ENCODE data around the gene TPM1. TPM values are rescaled to one million over a fixed set of nuclear protein-coding genes. Genes with fewer than 3 reads are reported as not detected.

Gene TPM1
- total and polyA plus RNA-seq, 4 donors: 118 to 469 (median 192) TPM

- Histone ChIP-seq H3K27ac (ENCODE audit: low read depth in 1 of 2, low read length in 1 of 2) (peak overlapping the region in 1 of 2 donors; percentile 91), H3K9me3 (ENCODE audit: control insufficient read depth in 4 of 4, insufficient read depth in 3 of 4, low read length in 3 of 4) (no peaks in the 10 kb centered on the region), H3K4me1 (ENCODE audit: control insufficient read depth in 5 of 5, insufficient read depth in 5 of 5, low read length in 5 of 5) (peaks cover 0 to 50% (median 14%) of the 10 kb centered on the region in 5 donors), H3K9ac (ENCODE audit: insufficient read depth in 1 of 2, low read length in 2 of 2) (no peak overlapping the region), H3K4me3 (peak overlapping the region; percentile 47), H3K27me3 (ENCODE audit: control insufficient read depth in 3 of 3, insufficient read depth in 3 of 3, low read length in 2 of 3) (no peaks in the 10 kb centered on the region), H3K36me3 (ENCODE audit: control insufficient read depth in 4 of 4, insufficient read depth in 4 of 4, low read length in 4 of 4) (peaks cover 0 to 9% (median 6%) of the 10 kb centered on the region in 4 donors)
- WGBS, 2 donors: 38 to 53% methylated on average over 6 of the region's 6 CpGs
- peak in 1 of 3 donors; percentile 21 for DNase-seq
- ATAC-seq (ENCODE audit: insufficient read depth, low FRiP score): no peak
- TF ChIP-seq CTCF (IDR thresholded peaks at IDR 0.05; ENCODE audit: control extremely low read depth, extremely low read depth): no peak
These were observed 2.3 kb downstream of the TPM1 start for GRCh38 chr15:63044645-63045464.

- Histone ChIP-seq H3K4me1 (ENCODE audit: control insufficient read depth in 5 of 5, insufficient read depth in 5 of 5, low read length in 5 of 5) (peaks cover 0 to 56% (median 17%) of the 10 kb centered on the region in 5 donors), H3K4me3 (no peak overlapping the region), H3K36me3 (ENCODE audit: control insufficient read depth in 4 of 4, insufficient read depth in 4 of 4, low read length in 4 of 4) (peaks cover 0 to 15% (median 6%) of the 10 kb centered on the region in 4 donors), H3K27me3 (ENCODE audit: control insufficient read depth in 3 of 3, insufficient read depth in 3 of 3, low read length in 2 of 3) (no peaks in the 10 kb centered on the region), H3K9ac (ENCODE audit: insufficient read depth in 1 of 2, low read length in 2 of 2) (no peak overlapping the region), H3K27ac (ENCODE audit: low read depth in 1 of 2, low read length in 1 of 2) (peak overlapping the region in 1 of 2 donors; percentile 91), H3K9me3 (ENCODE audit: control insufficient read depth in 4 of 4, insufficient read depth in 3 of 4, low read length in 3 of 4) (no peaks in the 10 kb centered on the region)
- no peak for TF ChIP-seq CTCF (IDR thresholded peaks at IDR 0.05; ENCODE audit: control extremely low read depth, extremely low read depth)
- no peak for ATAC-seq (ENCODE audit: insufficient read depth, low FRiP score)
- peak in 2 of 3 donors; percentile 47 to 61 for DNase-seq
- 42 to 49% methylated on average over 3 of the region's 3 CpGs for WGBS, 2 donors
These were observed 2.9 kb downstream of the TPM1 start for GRCh38 chr15:63045465-63045840.

GRCh38 chr15:63045879-63046278 lies 3.3 kb downstream of the TPM1 start:
- no peaks in the 10 kb centered on the region for H3K9me3 ChIP-seq (ENCODE audit: control insufficient read depth in 4 of 4, insufficient read depth in 3 of 4, low read length in 3 of 4)
- H3K9ac ChIP-seq (ENCODE audit: insufficient read depth in 1 of 2, low read length in 2 of 2): no peak overlapping the region
- TF ChIP-seq CTCF (IDR thresholded peaks at IDR 0.05; ENCODE audit: control extremely low read depth, extremely low read depth): no peak
- no peak overlapping the region for H3K4me3 ChIP-seq
- peaks cover 3 to 60% (median 21%) of the 10 kb centered on the region in 5 donors for H3K4me1 ChIP-seq (ENCODE audit: control insufficient read depth in 5 of 5, insufficient read depth in 5 of 5, low read length in 5 of 5)
- 78 to 84% methylated on average over 3 of the region's 3 CpGs for WGBS, 2 donors
- H3K27ac ChIP-seq (ENCODE audit: low read depth in 1 of 2, low read length in 1 of 2): peak overlapping the region in 1 of 2 donors; percentile 91
- H3K36me3 ChIP-seq (ENCODE audit: control insufficient read depth in 4 of 4, insufficient read depth in 4 of 4, low read length in 4 of 4): peaks cover 0 to 15% (median 6%) of the 10 kb centered on the region in 4 donors
- no peak for ATAC-seq (ENCODE audit: insufficient read depth, low FRiP score)
- no peak for DNase-seq
- H3K27me3 ChIP-seq (ENCODE audit: control insufficient read depth in 3 of 3, insufficient read depth in 3 of 3, low read length in 2 of 3): no peaks in the 10 kb centered on the region

Data from lung (tissue), 12 donors.